ACC112 (cell line): ENCODE measurements around the gene RNFT1.
"Not testable (repeated sequence)": the region's sequence is repeated elsewhere in the genome, so short reads cannot be mapped to it uniquely, and the experiment has no call there.

Experiments
- H2AFZ ChIP-seq: fragments of 200-600 bp; sonication (generic); one replicate; pipeline ENCODE4 v1.6.0; 2017; ENCODE audit warnings: antibody characterized with exemption, low read length; ENCODE audit not compliant: unreplicated experiment
- H3K27ac ChIP-seq: fragments of 200-600 bp; sonication (generic); 2 replicates; pipeline ENCODE4 v1.5.1; 2014; ENCODE audit warnings: low read depth, mild to moderate bottlenecking, antibody characterized with exemption, low read length, moderate library complexity
- H3K27me3 ChIP-seq: fragments of 200-600 bp; sonication (generic); 2 replicates; pipeline ENCODE4 v1.6.1; 2014; ENCODE audit warnings: mild to moderate bottlenecking, antibody characterized with exemption, low read length, moderate library complexity, mixed read lengths; ENCODE audit not compliant: insufficient read depth
- H3K36me3 ChIP-seq: fragments of 200-600 bp; sonication (generic); 2 replicates; pipeline ENCODE4 v1.6.1; 2016; ENCODE audit warnings: mild to moderate bottlenecking, antibody characterized with exemption, low read length, moderate library complexity, mixed read lengths; ENCODE audit not compliant: insufficient read depth
- H3K4me1 ChIP-seq: fragments of 200-600 bp; sonication (generic); one replicate; pipeline ENCODE4 v1.6.1; 2016; ENCODE audit warnings: low read length, mixed read lengths; ENCODE audit not compliant: insufficient read depth, unreplicated experiment, control insufficient read depth
- H3K4me3 ChIP-seq: fragments of 200-600 bp; sonication (generic); 2 replicates; pipeline ENCODE4 v1.5.1; 2014; ENCODE audit warnings: mild to moderate bottlenecking, low read depth, low read length
- H3K79me2 ChIP-seq: fragments of 200-600 bp; sonication (generic); one replicate; pipeline ENCODE4 v1.6.0; 2016; ENCODE audit warnings: low read length; ENCODE audit not compliant: control insufficient read depth, unreplicated experiment, insufficient read depth

RNFT1 gene

DNA sequence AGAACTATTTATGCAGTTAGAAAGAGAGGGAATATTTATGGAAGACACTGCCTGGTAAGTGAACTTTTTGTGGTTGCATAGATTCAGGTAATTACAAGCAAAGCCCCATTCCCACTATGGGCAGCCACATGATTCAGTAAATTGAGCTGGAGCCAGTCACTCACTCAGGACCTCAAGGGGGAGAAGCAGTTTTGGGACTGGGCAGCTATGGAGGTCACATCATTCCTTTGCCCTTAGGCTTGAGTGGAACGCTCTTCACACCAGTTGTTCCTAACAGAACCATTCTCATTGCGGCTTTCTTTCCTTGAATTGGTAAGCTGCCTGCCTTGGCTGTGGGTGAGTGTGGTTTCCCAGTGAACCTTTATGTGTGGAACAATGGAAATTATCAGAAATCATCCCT lies 34.4 kb downstream of the RNFT1 start:
- H3K79me2 ChIP-seq, H3K27ac ChIP-seq, H2AFZ ChIP-seq, H3K27me3 ChIP-seq, H3K4me3 ChIP-seq, H3K4me1 ChIP-seq: not testable (repeated sequence)
- H3K36me3 ChIP-seq, result peaks cover 13% of the 10 kb centered on the region

DNA sequence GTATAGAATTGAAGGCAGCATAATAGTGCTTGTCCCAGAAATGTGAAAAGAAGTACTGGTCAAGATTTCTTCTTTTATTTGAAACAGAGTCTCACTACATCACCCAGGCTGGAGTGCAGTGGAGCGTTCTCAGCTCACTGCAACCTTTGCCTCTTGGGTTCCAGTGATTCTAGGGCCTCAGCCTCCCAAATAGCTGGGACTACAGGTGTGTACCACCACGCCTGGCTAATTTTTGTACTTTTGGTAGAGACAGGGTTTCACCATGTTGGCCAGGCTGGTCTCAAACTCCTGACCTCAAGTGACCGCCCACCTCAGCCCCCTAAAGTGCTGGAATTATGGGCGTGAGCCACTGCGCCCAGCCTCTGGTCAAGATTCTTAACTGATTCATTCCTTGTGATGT lies 43.9 kb downstream of the RNFT1 start:
- H3K36me3 ChIP-seq, H3K27ac ChIP-seq, H3K27me3 ChIP-seq, H3K4me3 ChIP-seq, H3K4me1 ChIP-seq, H3K79me2 ChIP-seq, H2AFZ ChIP-seq: not testable (repeated sequence)

DNA sequence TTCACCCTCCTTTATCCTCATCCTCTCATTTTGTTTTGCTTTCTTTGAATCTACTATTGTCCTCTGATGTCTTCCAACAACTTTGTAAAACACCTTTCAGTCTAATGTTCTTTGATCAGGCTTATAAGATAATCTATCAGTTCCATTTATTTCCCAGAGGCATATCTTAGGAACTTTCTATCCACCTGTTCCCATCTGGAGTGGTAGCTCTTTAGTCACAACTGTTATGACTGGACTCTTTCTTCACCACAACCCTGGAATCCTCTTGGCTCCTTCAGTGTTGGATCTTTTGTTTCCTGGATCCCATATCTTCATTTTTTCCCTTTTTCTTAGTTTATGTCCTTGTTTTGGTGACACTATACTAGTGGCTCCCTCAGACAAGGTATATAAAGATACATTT lies 48.1 kb downstream of the RNFT1 start:
- Histone ChIP-seq H3K4me3 (no peak overlapping the region), H3K27me3 (no peaks in the 10 kb centered on the region), H3K4me1 (no peaks in the 10 kb centered on the region), H3K36me3 (peaks cover 11% of the 10 kb centered on the region; the same call in 1 of the 2 replicates), H2AFZ (no peak overlapping the region), H3K79me2 (no peaks in the 10 kb centered on the region), H3K27ac (no peak overlapping the region)

DNA sequence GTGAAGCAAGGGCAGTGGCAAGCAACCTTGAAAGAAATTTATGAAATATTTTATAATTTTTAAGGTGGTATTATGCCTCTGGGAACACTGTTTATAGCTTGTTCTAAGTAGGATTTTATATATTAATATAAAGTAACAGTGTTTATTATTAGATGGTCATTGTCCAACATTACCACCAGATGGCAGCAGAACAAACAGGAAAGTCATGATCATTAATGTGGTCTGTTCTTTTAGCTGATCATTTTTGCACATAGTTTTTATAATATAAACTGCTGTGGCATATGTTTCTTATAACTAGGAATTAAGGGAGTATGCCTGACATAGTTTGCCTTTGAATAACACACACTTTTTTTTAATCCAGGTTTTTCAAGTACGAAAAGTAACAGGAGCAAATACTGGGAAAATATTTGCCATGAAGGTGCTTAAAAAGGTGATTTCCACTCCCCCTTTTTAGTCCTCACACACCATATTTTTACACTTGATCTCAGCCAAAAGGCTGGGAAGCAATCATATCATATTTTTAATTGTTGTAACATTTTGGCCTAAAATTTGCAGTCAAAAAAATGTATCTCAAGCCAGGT lies 50.2 kb downstream of the RNFT1 start:
- Histone ChIP-seq H3K4me1 (no peaks in the 10 kb centered on the region), H3K79me2 (no peaks in the 10 kb centered on the region), H2AFZ (no peak overlapping the region), H3K27me3 (no peaks in the 10 kb centered on the region), H3K4me3 (no peak overlapping the region), H3K36me3 (0 out of 2 replicates have a peak, but pooled peaks cover 4% of the 10 kb centered on the region), H3K27ac (no peak overlapping the region)

DNA sequence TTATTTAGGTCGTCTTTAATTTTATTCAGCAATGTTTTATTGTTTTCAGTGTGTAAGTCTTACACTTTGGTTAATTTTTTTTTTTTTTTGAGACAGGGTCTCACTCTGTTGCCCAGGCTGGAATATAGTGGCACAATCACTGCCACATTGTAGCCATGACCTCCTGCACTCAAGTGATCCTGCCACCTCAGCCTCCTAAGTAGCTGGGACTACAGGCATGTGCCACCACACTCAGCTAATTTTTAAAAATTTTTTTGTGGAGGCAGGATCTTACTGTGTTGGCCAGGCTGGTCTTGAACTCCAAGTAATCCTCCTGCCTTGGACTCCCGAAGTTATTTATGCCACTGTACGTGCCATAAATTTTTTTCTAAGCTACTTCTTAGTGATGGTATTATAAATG lies 57.1 kb downstream of the RNFT1 start:
- Histone ChIP-seq H3K79me2 (peaks cover 33% of the 10 kb centered on the region), H3K27me3 (no peaks in the 10 kb centered on the region), H3K27ac (no peak overlapping the region), H2AFZ (no peak overlapping the region), H3K4me3 (no peak overlapping the region), H3K36me3 (no peaks in the 10 kb centered on the region), H3K4me1 (no peaks in the 10 kb centered on the region)

DNA sequence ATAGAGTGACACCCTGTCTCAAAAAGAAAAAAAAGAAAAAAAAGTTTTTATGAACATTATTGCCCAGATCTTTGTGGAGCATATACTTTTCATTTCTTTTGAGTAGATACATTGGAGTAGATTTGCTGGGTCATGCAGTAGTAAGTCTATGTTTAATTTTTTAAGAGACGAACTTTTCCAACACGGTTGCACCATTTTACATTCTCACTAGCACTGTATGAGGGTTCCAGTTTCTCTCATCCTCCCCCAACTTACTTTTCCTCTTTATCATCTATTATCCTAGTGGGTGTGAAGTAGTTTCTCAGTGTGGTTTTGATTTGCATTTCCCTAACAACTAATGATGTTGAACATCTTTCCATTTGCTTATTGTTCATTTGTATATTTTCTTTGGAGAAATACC lies 61.1 kb downstream of the RNFT1 start:
- Histone ChIP-seq H3K36me3 (no peaks in the 10 kb centered on the region), H3K4me3 (no peak overlapping the region), H3K27ac (no peak overlapping the region), H2AFZ (no peak overlapping the region), H3K79me2 (peaks cover 57% of the 10 kb centered on the region), H3K27me3 (no peaks in the 10 kb centered on the region), H3K4me1 (no peaks in the 10 kb centered on the region)
